Osteocyte (in vitro differentiated cells): ENCODE results near the gene TNS4. TPM values are rescaled to one million over a fixed set of nuclear protein-coding genes. Genes with fewer than 3 reads are reported as not detected.

Source experiments
- DNase-seq: peaks from one replicate; pipeline ENCODE4 v3.0.0; 2021; ENCODE audit warnings: mixed read lengths; ENCODE audit not compliant: unreplicated experiment; ENCODE audit errors: extremely low spot score
- H3K27ac Mint-ChIP-seq: one replicate; pipeline ENCODE4 v1.8.0; 2021; ENCODE audit warnings: mild to moderate bottlenecking, mixed read lengths; ENCODE audit not compliant: unreplicated experiment
- H3K27me3 Mint-ChIP-seq: one replicate; pipeline ENCODE4 v1.8.0; 2021; ENCODE audit warnings: mixed read lengths; ENCODE audit not compliant: unreplicated experiment
- H3K36me3 Mint-ChIP-seq: one replicate; pipeline ENCODE4 v1.8.0; 2021; ENCODE audit warnings: mixed read lengths; ENCODE audit not compliant: unreplicated experiment
- H3K4me1 Mint-ChIP-seq: one replicate; pipeline ENCODE4 v1.8.0; 2021; ENCODE audit warnings: mixed read lengths; ENCODE audit not compliant: unreplicated experiment
- H3K4me3 Mint-ChIP-seq: one replicate; pipeline ENCODE4 v1.8.0; 2021; ENCODE audit warnings: mild to moderate bottlenecking, moderate library complexity, mixed read lengths; ENCODE audit not compliant: unreplicated experiment
- H3K9me3 Mint-ChIP-seq: one replicate; pipeline ENCODE4 v1.8.0; 2021; ENCODE audit warnings: mixed read lengths; ENCODE audit not compliant: unreplicated experiment
- total RNA-seq: library from RNA; stranded (reverse); gene quantifications from 2 replicates; pipeline ENCODE4 v1.2.1, GENCODE V29; 2021
- TF ChIP-seq, protein P1 (sequence below): fragments of 200-600 bp; sonication (generic); IDR thresholded peaks from 2 replicates; pipeline ENCODE4 v1.5.0; 2021; ENCODE audit warnings: antibody characterized with exemption, mild to moderate bottlenecking, moderate library complexity

The TNS4 gene
- total RNA-seq, 1 donor from 2014 or later: 0.73 TPM

GRCh38 chr17:40447148-40447644 is 54.2 kb downstream of the TNS4 start:
- DNase-seq: no peak
- Mint-ChIP-seq H3K4me3 (peak overlapping the region; percentile 96), H3K27ac (peak overlapping the region; percentile 72), H3K9me3 (no peaks in the 10 kb centered on the region), H3K4me1 (peaks cover 66% of the 10 kb centered on the region), H3K36me3 (peaks cover 43% of the 10 kb centered on the region), H3K27me3 (no peaks in the 10 kb centered on the region)
- TF ChIP-seq, protein P1, sequence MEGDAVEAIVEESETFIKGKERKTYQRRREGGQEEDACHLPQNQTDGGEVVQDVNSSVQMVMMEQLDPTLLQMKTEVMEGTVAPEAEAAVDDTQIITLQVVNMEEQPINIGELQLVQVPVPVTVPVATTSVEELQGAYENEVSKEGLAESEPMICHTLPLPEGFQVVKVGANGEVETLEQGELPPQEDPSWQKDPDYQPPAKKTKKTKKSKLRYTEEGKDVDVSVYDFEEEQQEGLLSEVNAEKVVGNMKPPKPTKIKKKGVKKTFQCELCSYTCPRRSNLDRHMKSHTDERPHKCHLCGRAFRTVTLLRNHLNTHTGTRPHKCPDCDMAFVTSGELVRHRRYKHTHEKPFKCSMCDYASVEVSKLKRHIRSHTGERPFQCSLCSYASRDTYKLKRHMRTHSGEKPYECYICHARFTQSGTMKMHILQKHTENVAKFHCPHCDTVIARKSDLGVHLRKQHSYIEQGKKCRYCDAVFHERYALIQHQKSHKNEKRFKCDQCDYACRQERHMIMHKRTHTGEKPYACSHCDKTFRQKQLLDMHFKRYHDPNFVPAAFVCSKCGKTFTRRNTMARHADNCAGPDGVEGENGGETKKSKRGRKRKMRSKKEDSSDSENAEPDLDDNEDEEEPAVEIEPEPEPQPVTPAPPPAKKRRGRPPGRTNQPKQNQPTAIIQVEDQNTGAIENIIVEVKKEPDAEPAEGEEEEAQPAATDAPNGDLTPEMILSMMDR: no peak

DNA sequence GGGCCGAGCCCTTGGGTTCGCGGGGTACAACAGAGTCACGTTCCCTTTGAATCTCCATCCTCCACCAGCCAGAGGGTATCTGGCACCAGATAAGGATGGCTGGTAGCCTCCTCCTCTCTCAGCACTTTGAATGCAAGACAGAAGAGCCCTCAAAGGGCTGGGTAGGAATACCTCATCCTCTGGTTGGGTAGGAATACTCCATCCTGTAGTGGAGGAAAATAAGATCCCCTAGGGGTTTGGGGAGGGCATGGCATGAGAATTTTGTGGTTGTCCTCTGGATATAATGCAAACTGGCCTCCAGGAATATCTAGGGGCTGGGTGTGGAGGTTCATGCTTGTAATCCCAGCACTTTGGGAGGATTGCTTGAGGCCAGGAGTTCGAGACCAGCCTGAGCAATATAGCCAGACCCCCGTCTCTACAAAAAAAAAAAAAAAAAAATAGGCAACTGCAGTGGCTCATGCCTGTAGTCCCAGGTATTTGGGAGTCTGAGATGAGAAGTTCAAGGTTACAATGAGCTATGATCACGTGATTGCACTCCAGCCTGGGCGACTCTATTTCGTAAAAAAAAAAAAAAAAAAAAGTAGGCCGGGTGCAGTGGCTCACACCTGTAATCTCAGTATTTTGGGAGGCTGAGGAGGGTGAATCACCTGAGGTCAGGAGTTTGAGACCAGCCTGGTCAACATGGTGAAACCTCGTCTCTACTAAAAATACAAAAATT is 55.5 kb downstream of the TNS4 start:
- Mint-ChIP-seq H3K9me3 (no peaks in the 10 kb centered on the region), H3K27ac (peak overlapping the region; percentile 87), H3K4me1 (peaks cover 59% of the 10 kb centered on the region), H3K27me3 (no peaks in the 10 kb centered on the region), H3K4me3 (peak overlapping the region; percentile 96), H3K36me3 (peaks cover 33% of the 10 kb centered on the region)
- TF ChIP-seq, protein P1: no peak
- DNase-seq: no peak

DNA sequence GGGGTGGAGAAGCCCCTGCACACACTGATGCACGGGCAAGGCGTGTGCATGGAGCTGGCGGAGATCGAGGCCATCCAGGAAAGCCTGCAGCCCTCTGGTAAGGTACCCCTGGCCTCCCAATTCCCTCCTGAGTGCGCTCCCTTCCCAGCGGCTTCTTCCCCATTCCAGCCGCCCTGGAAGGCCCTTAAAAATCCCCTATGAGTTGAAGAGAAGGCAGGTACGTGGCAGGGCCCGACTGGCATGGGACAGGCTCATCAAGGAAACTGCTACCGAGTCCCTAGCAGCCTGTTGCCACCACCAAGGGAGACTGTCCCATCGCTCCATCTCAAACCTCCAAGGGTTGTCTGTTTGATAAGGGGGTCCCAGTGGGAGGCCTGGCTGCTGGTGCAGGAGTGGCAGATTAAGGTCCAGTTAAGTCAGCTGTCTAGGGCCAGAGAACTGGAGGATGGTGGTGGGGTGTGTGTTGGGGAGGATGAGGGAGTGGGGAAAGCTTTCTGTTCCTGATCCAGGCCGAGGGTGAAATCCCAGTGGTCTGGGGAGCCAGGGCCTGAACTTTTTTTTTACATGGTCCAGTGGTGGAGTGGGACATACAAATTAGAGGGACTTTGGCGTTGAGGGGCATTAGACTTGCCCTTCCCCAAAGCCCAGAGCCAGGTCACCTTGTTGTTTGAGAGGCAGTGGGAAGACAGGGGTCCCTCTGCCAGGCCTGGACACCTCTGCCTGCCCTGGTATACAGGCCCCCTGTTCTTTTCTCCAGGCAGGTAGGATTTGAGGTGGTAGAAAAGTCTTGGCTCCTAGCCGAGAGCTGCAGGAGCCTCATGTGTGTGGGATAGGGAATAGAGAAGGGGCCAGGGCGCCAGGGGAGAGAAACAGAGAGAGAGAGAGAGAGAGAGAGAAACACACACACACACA is 57.2 kb downstream of the TNS4 start:
- TF ChIP-seq, protein P1: peak; percentile 1
- Mint-ChIP-seq H3K36me3 (peaks cover 33% of the 10 kb centered on the region), H3K4me1 (peaks cover 45% of the 10 kb centered on the region), H3K27me3 (no peaks in the 10 kb centered on the region), H3K9me3 (no peaks in the 10 kb centered on the region), H3K27ac (peak overlapping the region; percentile 87), H3K4me3 (peak overlapping the region; percentile 96)
- no peak for DNase-seq

GRCh38 chr17:40443196-40443987 is 58.0 kb downstream of the TNS4 start, which contains the start of gene IGFBP4:
TSS of gene IGFBP4 (plus strand) at chr17:40443450. CDS start at chr17:40443736, 286 bp downstream.
- Mint-ChIP-seq H3K27ac (peak within 1 kb of the TSS; percentile 87), H3K27me3 (no peaks in the 10 kb centered on the region), H3K4me3 (peak within 1 kb of the TSS; percentile 96), H3K4me1 (peaks cover 36% of the 10 kb centered on the region), H3K36me3 (peaks cover 29% of the 10 kb centered on the region), H3K9me3 (no peaks in the 10 kb centered on the region)
- TF ChIP-seq, protein P1: peak; percentile 38
- DNase-seq: peak; percentile 94
